ENCODE results near the gene TREML4.
"Not testable (repeated sequence)": the region's sequence is repeated elsewhere in the genome, so short reads cannot be mapped to it uniquely, and the experiment has no call there.

The TREML4 gene

GRCh38 chr6:41204156-41204555 lies 24.0 kb upstream of the TREML4 start:
- no peak for DNase-seq (ENCODE audit: low read depth, low spot score)

- no peak for DNase-seq (ENCODE audit: low read depth, low spot score)
These were observed 19.6 kb upstream of the TREML4 start for GRCh38 chr6:41208439-41209106.

- DNase-seq (ENCODE audit: low read depth, low spot score) = no peak
These were observed 18.4 kb upstream of the TREML4 start for GRCh38 chr6:41209547-41210320.

GRCh38 chr6:41214559-41215238 lies 13.4 kb upstream of the TREML4 start:
- no peak for DNase-seq (ENCODE audit: low read depth, low spot score)

GRCh38 chr6:41215777-41216176 lies 12.4 kb upstream of the TREML4 start:
- DNase-seq (ENCODE audit: low read depth, low spot score) = no peak

GRCh38 chr6:41216616-41217015 lies 11.5 kb upstream of the TREML4 start:
- DNase-seq (ENCODE audit: low read depth, low spot score) = no peak

- no peak for DNase-seq (ENCODE audit: low read depth, low spot score)
These were observed 6.1 kb upstream of the TREML4 start for GRCh38 chr6:41222045-41222444.

- DNase-seq (ENCODE audit: low read depth, low spot score) = no peak
These were observed 5.6 kb upstream of the TREML4 start for GRCh38 chr6:41222513-41222912.

- DNase-seq (ENCODE audit: low read depth, low spot score) = no peak
These were observed 3.3 kb upstream of the TREML4 start for GRCh38 chr6:41224800-41225199.

- no peak for DNase-seq (ENCODE audit: low read depth, low spot score)
These were observed 1.4 kb upstream of the TREML4 start for GRCh38 chr6:41226752-41227151.

GRCh38 chr6:41228616-41229015 lies 467 bp downstream of the TREML4 start:
- DNase-seq (ENCODE audit: low read depth, low spot score) = no peak

GRCh38 chr6:41229721-41230120 lies 1.6 kb downstream of the TREML4 start:
- no peak for DNase-seq (ENCODE audit: low read depth, low spot score)

- DNase-seq (ENCODE audit: low read depth, low spot score) = no peak
These were observed 3.1 kb downstream of the TREML4 start for GRCh38 chr6:41231246-41231645.

- DNase-seq (ENCODE audit: low read depth, low spot score) = no peak
These were observed 4.5 kb downstream of the TREML4 start for GRCh38 chr6:41232667-41233066.

- no peak for DNase-seq (ENCODE audit: low read depth, low spot score)
These were observed 8.1 kb downstream of the TREML4 start for GRCh38 chr6:41236276-41236675.

- no peak for DNase-seq (ENCODE audit: low read depth, low spot score)
These were observed 9.0 kb downstream of the TREML4 start for GRCh38 chr6:41237128-41237527.

- no peak for DNase-seq (ENCODE audit: low read depth, low spot score)
These were observed 11.5 kb downstream of the TREML4 start for GRCh38 chr6:41239467-41240159.

- DNase-seq (ENCODE audit: low read depth, low spot score) = not testable (repeated sequence)
These were observed 18.4 kb downstream of the TREML4 start for GRCh38 chr6:41246529-41246928.

GRCh38 chr6:41247288-41247865 lies 19.2 kb downstream of the TREML4 start:
- no peak for DNase-seq (ENCODE audit: low read depth, low spot score)

GRCh38 chr6:41247882-41248705 lies 19.9 kb downstream of the TREML4 start:
- no peak for DNase-seq (ENCODE audit: low read depth, low spot score)
